Lung (tissue), 12 donors: ENCODE results near the gene A4GNT. TPM values are rescaled to one million over a fixed set of nuclear protein-coding genes. Genes with fewer than 3 reads are reported as not detected.
A peak's percentile ranks its signal among the peaks of the same experiment; 100 is the strongest.
"Not testable (repeated sequence)": the region's sequence is repeated elsewhere in the genome, so short reads cannot be mapped to it uniquely, and the experiment has no call there.

Experiments
- ATAC-seq: fragments of 200-7000 bp; cut with Tn5 transposase; one replicate; pipeline ENCODE4 v1.9.1; 2020; ENCODE audit warnings: moderate number of reproducible peaks; ENCODE audit not compliant: insufficient read depth, low FRiP score
- DNase-seq, 3 donors: peaks; one replicate each; pipeline ENCODE4 v3.0.0-alpha.2; 2013 to 2017
- H3K27ac ChIP-seq, 2 donors: one replicate each; pipeline ENCODE4 v1.5.1; 2013; ENCODE audit warnings: mild to moderate bottlenecking in 2 of 2, moderate library complexity in 2 of 2, control low read depth in 1 of 2, inconsistent platforms in 1 of 2, low read depth in 1 of 2, low read length in 1 of 2
- H3K27me3 ChIP-seq, 3 donors: one replicate each; pipeline ENCODE4 v1.5.1; 2013; ENCODE audit warnings: low read length in 2 of 3; ENCODE audit not compliant: control insufficient read depth in 3 of 3, insufficient read depth in 3 of 3
- H3K36me3 ChIP-seq, 4 donors: one replicate each; pipeline ENCODE4 v1.5.1; 2013; ENCODE audit warnings: low read length in 4 of 4, mild to moderate bottlenecking in 1 of 4, moderate library complexity in 1 of 4; ENCODE audit not compliant: control insufficient read depth in 4 of 4, insufficient read depth in 4 of 4
- H3K4me1 ChIP-seq, 5 donors: one replicate each; pipeline ENCODE4 v1.5.1; 2013; ENCODE audit warnings: low read length in 5 of 5, mild to moderate bottlenecking in 2 of 5, moderate library complexity in 1 of 5; ENCODE audit not compliant: control insufficient read depth in 5 of 5, insufficient read depth in 5 of 5
- H3K4me3 ChIP-seq: one replicate; pipeline ENCODE4 v1.5.1; 2013; ENCODE audit warnings: mild to moderate bottlenecking, control low read depth, moderate library complexity
- H3K9ac ChIP-seq, 2 donors: one replicate each; pipeline ENCODE4 v1.5.1; 2013; ENCODE audit warnings: low read length in 2 of 2, control low read depth in 1 of 2; ENCODE audit not compliant: insufficient read depth in 1 of 2
- H3K9me3 ChIP-seq, 4 donors: one replicate each; pipeline ENCODE4 v1.5.1; 2013; ENCODE audit warnings: low read length in 3 of 4, mild to moderate bottlenecking in 1 of 4, moderate library complexity in 1 of 4; ENCODE audit not compliant: control insufficient read depth in 4 of 4, insufficient read depth in 3 of 4
- CTCF ChIP-seq: IDR thresholded peaks from 2 replicates; pipeline ENCODE4 v1.5.1; 2012; ENCODE audit warnings: mild to moderate bottlenecking; ENCODE audit errors: control extremely low read depth, extremely low read depth
- WGBS, 2 donors: extraction: QIAGEN DNeasy Blood & Tissue Kit; methylation state at CpG; one replicate each; pipeline ENCODE4 v1.1.7; 2013; 5-methylcytosine and 5-hydroxymethylcytosine counted together
- polyA plus RNA-seq, 2 donors: library from polyadenylated mRNA; stranded (reverse); fragments of 200-250 nt; gene quantifications; one replicate each; pipeline ENCODE4 v1.2.1, GENCODE V29; 2013
- total RNA-seq, 2 donors: library from RNA; depleted of rRNA in 1 of 2; stranded (reverse); fragments of >200 nt in 1 of 2; gene quantifications; one replicate each; pipeline ENCODE4 v1.2.1, GENCODE V29; 2014 to 2021
- donor health status: control.
- donor health status: control.
- donor health status: Bipolar disorder and iron deficiency.
- donor health status: healthy.
- donor health status: DM: yes; HTN: yes; CAD: no.

Gene A4GNT
- total and polyA plus RNA-seq, 4 donors = 0.06 to 0.25 TPM; not detected in 2

- Histone ChIP-seq H3K4me3 (no peak overlapping the region), H3K4me1 (peaks cover 0 to 1% (median 0%) of the 10 kb centered on the region in 5 donors), H3K9me3 (peaks cover 0 to 3% (median 0%) of the 10 kb centered on the region in 4 donors), H3K36me3 (peaks cover 3 to 20% (median 8%) of the 10 kb centered on the region in 4 donors), H3K9ac (no peak overlapping the region), H3K27ac (no peak overlapping the region), H3K27me3 (no peaks in the 10 kb centered on the region)
- 96 to 97% methylated on average over 19 of the region's 19 CpGs for WGBS, 2 donors
- DNase-seq (no peak), ATAC-seq (no peak)
- no peak for TF ChIP-seq CTCF
Measured at GRCh38 chr3:138103466-138103865, 28.7 kb downstream of the A4GNT start.

- not testable (repeated sequence) for H3K27ac ChIP-seq, H3K9me3 ChIP-seq, H3K4me1 ChIP-seq, H3K9ac ChIP-seq, ATAC-seq, DNase-seq, H3K27me3 ChIP-seq, H3K4me3 ChIP-seq
- peaks cover 3 to 18% (median 9%) of the 10 kb centered on the region in 4 donors for H3K36me3 ChIP-seq
- 92 to 93% methylated on average over 22 of the region's 22 CpGs for WGBS, 2 donors
Measured at GRCh38 chr3:138101351-138101940, 30.7 kb downstream of the A4GNT start.

GRCh38 chr3:138099417-138099816, 32.8 kb downstream of the A4GNT start:
- H3K36me3 ChIP-seq = peaks cover 7 to 23% (median 13%) of the 10 kb centered on the region in 4 donors
- H3K27me3 ChIP-seq = no peaks in the 10 kb centered on the region
- TF ChIP-seq CTCF = no peak
- no peak for DNase-seq
- no peak overlapping the region for H3K4me3 ChIP-seq
- no peak for ATAC-seq
- H3K9ac ChIP-seq = no peak overlapping the region
- H3K4me1 ChIP-seq = peaks cover 0 to 7% (median 0%) of the 10 kb centered on the region in 5 donors
- H3K9me3 ChIP-seq = peaks cover 0 to 3% (median 0%) of the 10 kb centered on the region in 4 donors
- H3K27ac ChIP-seq = no peak overlapping the region

- Histone ChIP-seq H3K9ac (no peak overlapping the region), H3K9me3 (no peaks in the 10 kb centered on the region), H3K27me3 (no peaks in the 10 kb centered on the region), H3K4me1 (peaks cover 0 to 7% (median 0%) of the 10 kb centered on the region in 5 donors), H3K36me3 (peaks cover 7 to 31% (median 22%) of the 10 kb centered on the region in 4 donors), H3K27ac (no peak overlapping the region), H3K4me3 (no peak overlapping the region)
- no peak for TF ChIP-seq CTCF
- ATAC-seq (no peak), DNase-seq (peak; percentile 38 to 58 (median 40))
- 73 to 86% methylated on average over 12 of the region's 12 CpGs for WGBS, 2 donors
Measured at GRCh38 chr3:138097192-138098172, 34.7 kb downstream of the A4GNT start.
